ENCODE results near the gene ARF1. TPM values are rescaled to one million over a fixed set of nuclear protein-coding genes. Genes with fewer than 3 reads are reported as not detected.
A peak's percentile ranks its signal among the peaks of the same experiment; 100 is the strongest.
"Not testable (repeated sequence)": the region's sequence is repeated elsewhere in the genome, so short reads cannot be mapped to it uniquely, and the experiment has no call there.

The ARF1 gene
- total and polyA plus RNA-seq, 2 donors (not counting 1 experiment from before 2014, with no cell fraction given) = 193 to 389 TPM

DNA sequence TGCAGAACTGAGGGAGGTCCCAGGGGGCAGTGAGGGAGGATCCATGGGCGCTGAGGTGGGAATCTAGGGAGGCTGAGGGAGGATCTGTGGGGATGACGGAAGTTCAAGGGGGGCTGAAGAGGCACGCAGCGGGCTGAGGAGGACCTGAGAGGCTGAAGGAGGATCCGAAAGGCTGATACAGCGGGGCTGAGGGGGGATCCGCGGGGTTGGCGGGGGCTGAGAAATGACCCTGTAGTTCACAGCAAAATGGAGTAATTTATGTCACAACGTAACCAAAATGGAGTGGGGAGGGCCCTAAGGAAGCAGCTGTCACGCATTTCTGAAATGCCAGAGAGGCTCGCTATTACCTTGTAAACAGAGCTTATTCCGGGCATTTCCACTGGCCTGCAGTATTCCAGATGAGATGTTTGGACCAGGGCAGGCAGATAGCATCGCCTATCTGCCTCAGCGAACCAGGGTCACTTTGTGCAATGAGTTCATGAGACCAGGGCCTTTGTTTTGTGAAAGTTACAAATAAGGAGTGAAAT lies 27.5 kb downstream of the ARF1 start:
- H3K27me3 Mint-ChIP-seq = no peaks in the 10 kb centered on the region
- Histone ChIP-seq H4K20me1 (ENCODE audit: control insufficient read depth, insufficient read depth, low read length, poor library complexity, severe bottlenecking) (no peaks in the 10 kb centered on the region), H3K79me2 (ENCODE audit: control insufficient read depth, insufficient read depth, low read length) (peaks cover 28% of the 10 kb centered on the region), H3K27ac (ENCODE audit: low read length in 2 of 2) (peak overlapping the region; percentile 95), H3K9ac (ENCODE audit: low read length) (peak overlapping the region; percentile 85), H2AFZ (ENCODE audit: insufficient read depth, low read depth, low read length, poor library complexity, severe bottlenecking) (peak overlapping the region; percentile 80), H3K4me1 (ENCODE audit: control insufficient read depth in 2 of 2, insufficient read depth in 2 of 2, low read length in 2 of 2) (peaks cover 17 to 23% of the 10 kb centered on the region in 2 donors), H3K27me3 (replicated peaks in 1 of 4; ENCODE audit: control extremely low read depth in 1 of 4, control insufficient read depth in 3 of 4, insufficient read depth in 4 of 4, low read length in 3 of 4) (no peaks in the 10 kb centered on the region), H3K4me2 (replicated peaks; ENCODE audit: low read depth, low read length, poor library complexity, severe bottlenecking) (peak overlapping the region; percentile 96), H3K9me3 (ENCODE audit: control extremely low read depth in 1 of 3, control insufficient read depth in 2 of 3, insufficient read depth in 1 of 3, low read length in 2 of 3) (no peaks in the 10 kb centered on the region), H3K36me3 (replicated peaks in 1 of 2; ENCODE audit: control extremely low read depth in 1 of 2, control insufficient read depth in 1 of 2, extremely low read depth in 1 of 2, insufficient read depth in 2 of 2, low read length in 1 of 2) (peaks cover 0 to 17% of the 10 kb centered on the region in 2 experiments), H3K4me3 (ENCODE audit: control extremely low read depth in 1 of 5, extremely low read depth in 1 of 5, insufficient read depth in 1 of 5, low read depth in 2 of 5, low read length in 4 of 5) (peak overlapping the region; percentile 18 to 97 (median 95))
- no peaks in the 10 kb centered on the region for H3K9me3 Mint-ChIP-seq (ENCODE audit: insufficient read depth)
- ATAC-seq (ENCODE audit: low read depth) = no peak
- ChIA-PET CTCF (interaction anchor here (1.1 to 2.1 kb wide), 4 partner anchors 9 to 323 kb away, joined by 3 to 9 read pairs (median 4); partner anchors contain the start of gene ARF1), POLR2A (interaction anchor here (0.6 to 1.2 kb wide), 6 partner anchors 27 to 359 kb away, joined by 3 to 6 read pairs (median 3); partner anchors contain the start of genes ARF1 and IBA57)
- peak overlapping the region; percentile 87 for H3K27ac Mint-ChIP-seq
- intact Hi-C loops (cut with micrococcal nuclease) = loop anchor here (1.0 to 10.0 kb wide), 7 partner anchors 28 to 1395 kb away; partner anchors contain the start of genes ARF1, GUK1, IBA57 and NUP133
- 46% methylated on average over 15 of the region's 15 CpGs for WGBS (ENCODE audit: insufficient coverage)
- no peak for DNase-seq
- H3K4me3 Mint-ChIP-seq = peak overlapping the region; percentile 92
- TF ChIP-seq, protein P1, sequence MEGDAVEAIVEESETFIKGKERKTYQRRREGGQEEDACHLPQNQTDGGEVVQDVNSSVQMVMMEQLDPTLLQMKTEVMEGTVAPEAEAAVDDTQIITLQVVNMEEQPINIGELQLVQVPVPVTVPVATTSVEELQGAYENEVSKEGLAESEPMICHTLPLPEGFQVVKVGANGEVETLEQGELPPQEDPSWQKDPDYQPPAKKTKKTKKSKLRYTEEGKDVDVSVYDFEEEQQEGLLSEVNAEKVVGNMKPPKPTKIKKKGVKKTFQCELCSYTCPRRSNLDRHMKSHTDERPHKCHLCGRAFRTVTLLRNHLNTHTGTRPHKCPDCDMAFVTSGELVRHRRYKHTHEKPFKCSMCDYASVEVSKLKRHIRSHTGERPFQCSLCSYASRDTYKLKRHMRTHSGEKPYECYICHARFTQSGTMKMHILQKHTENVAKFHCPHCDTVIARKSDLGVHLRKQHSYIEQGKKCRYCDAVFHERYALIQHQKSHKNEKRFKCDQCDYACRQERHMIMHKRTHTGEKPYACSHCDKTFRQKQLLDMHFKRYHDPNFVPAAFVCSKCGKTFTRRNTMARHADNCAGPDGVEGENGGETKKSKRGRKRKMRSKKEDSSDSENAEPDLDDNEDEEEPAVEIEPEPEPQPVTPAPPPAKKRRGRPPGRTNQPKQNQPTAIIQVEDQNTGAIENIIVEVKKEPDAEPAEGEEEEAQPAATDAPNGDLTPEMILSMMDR (IDR thresholded peaks at IDR 0.05) = no peak
- TF ChIP-seq EZH2 (IDR thresholded peaks at IDR 0.05; ENCODE audit: borderline replicate concordance, insufficient read depth, low read depth, low read length, poor library complexity, severe bottlenecking) = no peak
- H3K4me1 Mint-ChIP-seq = peaks cover 22% of the 10 kb centered on the region

DNA sequence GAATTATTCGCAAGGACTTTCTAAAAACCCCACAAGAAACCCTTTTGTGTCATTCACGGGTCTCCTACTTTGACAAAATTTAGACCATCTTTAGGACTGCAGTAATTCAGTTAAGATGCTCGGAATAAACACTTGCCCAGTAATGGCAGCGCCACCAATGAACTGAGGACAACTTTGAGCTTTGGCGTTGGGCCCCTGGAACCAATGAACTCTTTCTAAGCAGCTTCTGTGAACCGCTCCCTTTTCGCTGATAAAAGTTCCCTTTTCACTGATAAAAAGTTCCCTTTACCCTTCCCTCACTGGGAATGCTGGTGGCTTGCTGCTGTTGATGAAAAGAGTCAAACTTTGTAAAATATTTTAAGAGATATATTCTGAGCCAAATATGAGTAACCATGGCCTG lies 28.0 kb downstream of the ARF1 start:
- H4K20me1 ChIP-seq (ENCODE audit: control insufficient read depth, insufficient read depth, low read length, poor library complexity, severe bottlenecking) = no peaks in the 10 kb centered on the region
- Mint-ChIP-seq H3K27me3 (no peaks in the 10 kb centered on the region), H3K4me1 (peaks cover 22% of the 10 kb centered on the region), H3K4me3 (peak overlapping the region; percentile 92), H3K27ac (peak overlapping the region; percentile 87), H3K9me3 (ENCODE audit: insufficient read depth) (no peaks in the 10 kb centered on the region)
- no peak for TF ChIP-seq EZH2 (IDR thresholded peaks at IDR 0.05; ENCODE audit: borderline replicate concordance, insufficient read depth, low read depth, low read length, poor library complexity, severe bottlenecking)
- TF ChIP-seq, protein P1 (IDR thresholded peaks at IDR 0.05) = no peak
- DNase-seq (no peak), ATAC-seq (ENCODE audit: low read depth) (no peak)
- H3K9ac ChIP-seq (ENCODE audit: low read length) = no peak overlapping the region
- peaks cover 27% of the 10 kb centered on the region for H3K79me2 ChIP-seq (ENCODE audit: control insufficient read depth, insufficient read depth, low read length)
- ChIA-PET CTCF (interaction anchor here (1.1 to 2.1 kb wide), 4 partner anchors 8 to 324 kb away, joined by 3 to 9 read pairs (median 4); partner anchors contain the start of gene ARF1), POLR2A (interaction anchor here (1.0 kb wide), 1 partner anchor 28 kb away, joined by 3 read pairs; no protein-coding TSS in a partner anchor)
- intact Hi-C loops (cut with micrococcal nuclease) = no loop called here
- peaks cover 17 to 23% of the 10 kb centered on the region in 2 donors for H3K4me1 ChIP-seq (ENCODE audit: control insufficient read depth in 2 of 2, insufficient read depth in 2 of 2, low read length in 2 of 2)
- H3K36me3 ChIP-seq (replicated peaks in 1 of 2; ENCODE audit: control extremely low read depth in 1 of 2, control insufficient read depth in 1 of 2, extremely low read depth in 1 of 2, insufficient read depth in 2 of 2, low read length in 1 of 2) = peaks cover 0 to 17% of the 10 kb centered on the region in 2 experiments
- H3K27me3 ChIP-seq (replicated peaks in 1 of 4; ENCODE audit: control extremely low read depth in 1 of 4, control insufficient read depth in 3 of 4, insufficient read depth in 4 of 4, low read length in 3 of 4) = no peaks in the 10 kb centered on the region
- no peak overlapping the region for H3K27ac ChIP-seq (ENCODE audit: low read length in 2 of 2)
- H3K9me3 ChIP-seq (ENCODE audit: control extremely low read depth in 1 of 3, control insufficient read depth in 2 of 3, insufficient read depth in 1 of 3, low read length in 2 of 3) = no peaks in the 10 kb centered on the region
- H3K4me3 ChIP-seq (ENCODE audit: control extremely low read depth in 1 of 5, extremely low read depth in 1 of 5, insufficient read depth in 1 of 5, low read depth in 2 of 5, low read length in 4 of 5) = no peak overlapping the region
- 95% methylated on average over 4 of the region's 7 CpGs for WGBS (ENCODE audit: insufficient coverage)
- H2AFZ ChIP-seq (ENCODE audit: insufficient read depth, low read depth, low read length, poor library complexity, severe bottlenecking) = peak overlapping the region; percentile 80
- H3K4me2 ChIP-seq (replicated peaks; ENCODE audit: low read depth, low read length, poor library complexity, severe bottlenecking) = peak overlapping the region; percentile 96

DNA sequence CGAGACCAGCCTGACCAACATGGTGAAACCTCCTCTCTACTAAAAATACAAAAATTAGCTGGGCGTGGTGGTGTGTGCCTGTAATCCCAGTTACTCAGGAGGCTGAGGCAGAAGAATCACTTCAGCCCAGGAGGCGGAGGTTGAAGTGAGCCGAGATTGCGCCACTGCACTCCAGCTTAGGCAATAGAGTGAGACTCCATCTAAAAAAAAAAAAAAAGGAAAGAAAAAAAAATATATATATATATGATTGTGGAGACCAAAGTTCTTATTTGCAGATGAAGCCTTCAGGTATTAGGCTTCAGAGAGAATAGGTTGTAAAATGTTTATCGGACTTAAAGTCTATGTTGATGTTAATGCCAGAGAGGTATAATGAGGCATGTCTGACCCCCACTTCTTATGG lies 28.8 kb downstream of the ARF1 start:
- H4K20me1 ChIP-seq (ENCODE audit: control insufficient read depth, insufficient read depth, low read length, poor library complexity, severe bottlenecking); ATAC-seq (ENCODE audit: low read depth); H3K27me3 Mint-ChIP-seq; H3K9me3 ChIP-seq (ENCODE audit: control extremely low read depth in 1 of 3, control insufficient read depth in 2 of 3, insufficient read depth in 1 of 3, low read length in 2 of 3); H3K4me2 ChIP-seq (replicated peaks; ENCODE audit: low read depth, low read length, poor library complexity, severe bottlenecking); DNase-seq; H3K4me3 ChIP-seq (ENCODE audit: control extremely low read depth in 1 of 5, extremely low read depth in 1 of 5, insufficient read depth in 1 of 5, low read depth in 2 of 5, low read length in 4 of 5); H3K4me3 Mint-ChIP-seq; H3K27me3 ChIP-seq (replicated peaks in 1 of 4; ENCODE audit: control extremely low read depth in 1 of 4, control insufficient read depth in 3 of 4, insufficient read depth in 4 of 4, low read length in 3 of 4); POLR2A ChIA-PET; H2AFZ ChIP-seq (ENCODE audit: insufficient read depth, low read depth, low read length, poor library complexity, severe bottlenecking); H3K9ac ChIP-seq (ENCODE audit: low read length); intact Hi-C loops (cut with micrococcal nuclease); H3K9me3 Mint-ChIP-seq (ENCODE audit: insufficient read depth); CTCF ChIA-PET; H3K27ac ChIP-seq (ENCODE audit: low read length in 2 of 2); H3K27ac Mint-ChIP-seq: not testable (repeated sequence)
- Histone ChIP-seq H3K79me2 (ENCODE audit: control insufficient read depth, insufficient read depth, low read length) (peaks cover 23% of the 10 kb centered on the region), H3K36me3 (replicated peaks in 1 of 2; ENCODE audit: control extremely low read depth in 1 of 2, control insufficient read depth in 1 of 2, extremely low read depth in 1 of 2, insufficient read depth in 2 of 2, low read length in 1 of 2) (peaks cover 0 to 12% of the 10 kb centered on the region in 2 experiments), H3K4me1 (ENCODE audit: control insufficient read depth in 2 of 2, insufficient read depth in 2 of 2, low read length in 2 of 2) (peaks cover 17 to 23% of the 10 kb centered on the region in 2 donors)
- peaks cover 22% of the 10 kb centered on the region for H3K4me1 Mint-ChIP-seq
- no CpG with 5 or more reads among the region's 6 CpGs for WGBS (ENCODE audit: insufficient coverage)

Data from B cell (primary cell).